Stomach (tissue), 4 donors: ENCODE measurements around the gene DUSP12.

ENCODE experiments used
- POLR2A ChIP-seq, 4 donors: fragments of 450-650 bp; IDR thresholded peaks; one replicate each; pipeline ENCODE4 v1.6.1; 2016; ENCODE audit warnings: antibody characterized with exemption in 4 of 4, control low read depth in 2 of 4, mild to moderate bottlenecking in 1 of 4, moderate library complexity in 1 of 4
- TF ChIP-seq, protein P1 (sequence below), 7 experiments: fragments of 450-650 bp in 4 of 7; fragments of 200-600 bp in 3 of 7; sonication (generic) in 3 of 7; IDR thresholded peaks; one replicate each; pipeline ENCODE4 v1.5.1; 2016 to 2019; ENCODE audit warnings: antibody characterized with exemption in 7 of 7, control low read depth in 2 of 7, mild to moderate bottlenecking in 1 of 7

- TF ChIP-seq, protein P1, sequence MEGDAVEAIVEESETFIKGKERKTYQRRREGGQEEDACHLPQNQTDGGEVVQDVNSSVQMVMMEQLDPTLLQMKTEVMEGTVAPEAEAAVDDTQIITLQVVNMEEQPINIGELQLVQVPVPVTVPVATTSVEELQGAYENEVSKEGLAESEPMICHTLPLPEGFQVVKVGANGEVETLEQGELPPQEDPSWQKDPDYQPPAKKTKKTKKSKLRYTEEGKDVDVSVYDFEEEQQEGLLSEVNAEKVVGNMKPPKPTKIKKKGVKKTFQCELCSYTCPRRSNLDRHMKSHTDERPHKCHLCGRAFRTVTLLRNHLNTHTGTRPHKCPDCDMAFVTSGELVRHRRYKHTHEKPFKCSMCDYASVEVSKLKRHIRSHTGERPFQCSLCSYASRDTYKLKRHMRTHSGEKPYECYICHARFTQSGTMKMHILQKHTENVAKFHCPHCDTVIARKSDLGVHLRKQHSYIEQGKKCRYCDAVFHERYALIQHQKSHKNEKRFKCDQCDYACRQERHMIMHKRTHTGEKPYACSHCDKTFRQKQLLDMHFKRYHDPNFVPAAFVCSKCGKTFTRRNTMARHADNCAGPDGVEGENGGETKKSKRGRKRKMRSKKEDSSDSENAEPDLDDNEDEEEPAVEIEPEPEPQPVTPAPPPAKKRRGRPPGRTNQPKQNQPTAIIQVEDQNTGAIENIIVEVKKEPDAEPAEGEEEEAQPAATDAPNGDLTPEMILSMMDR (IDR thresholded peaks at IDR 0.05): no peak
- TF ChIP-seq POLR2A (IDR thresholded peaks at IDR 0.05): no peak
These were observed 19.5 kb upstream of the DUSP12 start for GRCh38 chr1:161730050-161730564.
